OCI-LY7 (cell line): ENCODE measurements around the gene PKDCC. TPM values are rescaled to one million over a fixed set of nuclear protein-coding genes. Genes with fewer than 3 reads are reported as not detected.
A peak's percentile ranks its signal among the peaks of the same experiment; 100 is the strongest.

Source experiments
- BruUV-seq: library from RNA; stranded (reverse); fragments of 400-500 nt; replicated peaks from 2 replicates; lab custom pipeline; 2021; lab: Mats Ljungman, UMichigan
- CTCF ChIA-PET: fragments of 300-600 bp; sonication (Branson Sonifier 250); formaldehyde crosslinking; loops from one replicate; lab custom pipeline; 2022; ENCODE audit warnings: antibody characterized with exemption; ENCODE audit not compliant: unreplicated experiment; lab: Charles Lee
- POLR2A ChIA-PET: fragments of 300-600 bp; sonication (Branson Sonifier 250); formaldehyde crosslinking; loops from one replicate; lab custom pipeline; 2022; ENCODE audit warnings: antibody characterized with exemption; lab: Charles Lee
- DNase-seq: peaks from one replicate; pipeline ENCODE4 v3.0.0-alpha.2; 2015; ENCODE audit warnings: low spot score
- H2AFZ ChIP-seq: fragments of 200-600 bp; sonication (generic), shearing (Covaris generic); 2 replicates; pipeline ENCODE4 v1.6.1; 2014; ENCODE audit warnings: mild to moderate bottlenecking, antibody characterized with exemption, low read length, moderate library complexity
- H3K27ac ChIP-seq: fragments of 200-600 bp; sonication (generic); 2 replicates; pipeline ENCODE4 v1.5.1; 2014; ENCODE audit warnings: mixed run types, low read depth, mild to moderate bottlenecking, moderate library complexity, low read length, inconsistent platforms; ENCODE audit not compliant: poor library complexity, severe bottlenecking
- H3K36me3 ChIP-seq: fragments of 200-600 bp; sonication (generic); 2 replicates; pipeline ENCODE4 v1.6.1; 2014; ENCODE audit warnings: mild to moderate bottlenecking, antibody characterized with exemption, low read length, moderate library complexity, mixed read lengths; ENCODE audit not compliant: insufficient read depth
- H3K4me1 ChIP-seq: fragments of 200-600 bp; sonication (generic); 2 replicates; pipeline ENCODE4 v1.5.1; 2014; ENCODE audit warnings: mild to moderate bottlenecking, low read length; ENCODE audit not compliant: insufficient read depth, poor library complexity, severe bottlenecking
- H3K4me2 ChIP-seq: fragments of 200-600 bp; sonication (generic); 2 replicates; pipeline ENCODE4 v1.6.1; 2014; ENCODE audit warnings: mild to moderate bottlenecking, low read length
- H3K4me3 ChIP-seq: fragments of 200-600 bp; sonication (generic); 2 replicates; pipeline ENCODE4 v1.5.1; 2014; ENCODE audit warnings: mild to moderate bottlenecking, low read depth, low read length; ENCODE audit not compliant: poor library complexity, severe bottlenecking
- H3K79me2 ChIP-seq: fragments of 200-600 bp; sonication (generic); 2 replicates; pipeline ENCODE4 v1.6.1; 2016; ENCODE audit warnings: low read depth, mild to moderate bottlenecking, low read length, moderate library complexity, mixed read lengths; ENCODE audit not compliant: insufficient read depth
- H3K9me2 ChIP-seq: fragments of 200-600 bp; sonication (generic); 2 replicates; pipeline ENCODE4 v1.6.1; 2016; ENCODE audit warnings: mild to moderate bottlenecking, low read length, mixed read lengths; ENCODE audit not compliant: insufficient read depth
- H3K9me3 ChIP-seq: fragments of 200-600 bp; sonication (generic); 2 replicates; pipeline ENCODE4 v1.6.1; 2014; ENCODE audit warnings: mild to moderate bottlenecking, mixed run types, low read length, mixed read lengths
- H4K20me1 ChIP-seq: fragments of 200-600 bp; sonication (generic); 2 replicates; pipeline ENCODE4 v1.6.1; 2014; ENCODE audit warnings: mild to moderate bottlenecking, antibody characterized with exemption, low read length, moderate library complexity, mixed read lengths; ENCODE audit not compliant: insufficient read depth
- CTCF ChIP-seq: fragments of 200-600 bp; sonication (generic); conservative IDR thresholded peaks from 2 replicates; pipeline ENCODE4 v1.5.1; 2014; ENCODE audit warnings: mild to moderate bottlenecking, antibody characterized with exemption, low read length, moderate library complexity, mixed read lengths
- EZH2phosphoT487 ChIP-seq: fragments of 200-600 bp; sonication (generic); IDR thresholded peaks from 2 replicates; pipeline ENCODE4 v1.6.1; 2018; ENCODE audit warnings: low read depth, borderline replicate concordance, mild to moderate bottlenecking, mixed run types, antibody characterized with exemption, low read length, moderate library complexity, mixed read lengths
- intact Hi-C: fragments of 100-400 bp; cut with micrococcal nuclease; formaldehyde crosslinking; loops from one replicate; pipeline ENCODE4 v1.10.0; 2022; ENCODE audit not compliant: unreplicated experiment
- total RNA-seq, 2 experiments: library from RNA; depleted of rRNA in 1 of 2; stranded (reverse); fragments of >200 nt in 1 of 2; shearing (Covaris generic) in 1 of 2; gene quantifications; 2 replicates each; pipeline ENCODE4 v1.2.3, GENCODE V29; 2014 to 2022

The PKDCC gene
- total RNA-seq, 2 experiments from 2014 or later = not detected

- POLR2A ChIA-PET = interaction anchor here (0.6 to 1.6 kb wide), 3 partner anchors 12 to 235 kb away, joined by 3 read pairs; no protein-coding TSS in a partner anchor
- intact Hi-C loops = no loop called here
- BruUV-seq = no TSS peak
Observed at GRCh38 chr2:42094114-42094513, 46.3 kb downstream of the PKDCC start.

GRCh38 chr2:42095923-42096408 lies 48.1 kb downstream of the PKDCC start:
- Histone ChIP-seq H3K9me2 (no peaks in the 10 kb centered on the region), H3K27ac (no peak overlapping the region), H3K4me2 (no peak overlapping the region), H4K20me1 (no peaks in the 10 kb centered on the region), H3K4me1 (peaks cover 22% of the 10 kb centered on the region), H2AFZ (no peak overlapping the region), H3K9me3 (0 out of 2 replicates have a peak, but pooled peaks cover 11% of the 10 kb centered on the region), H3K4me3 (no peak overlapping the region), H3K79me2 (no peaks in the 10 kb centered on the region), H3K36me3 (no peaks in the 10 kb centered on the region; the same call in 1 of the 2 replicates)
- BruUV-seq = no TSS peak
- intact Hi-C loops = loop anchor here (1.0 to 5.0 kb wide), 4 partner anchors 100 to 266 kb away; partner anchors contain the start of gene COX7A2L
- TF ChIP-seq CTCF (peak; percentile 98), EZH2phosphoT487 (no peak)
- peak; percentile 80 for DNase-seq
- ChIA-PET POLR2A (no interaction called here), CTCF (interaction anchor here (0.6 to 2.6 kb wide), 3 partner anchors 10 to 142 kb away, joined by 3 to 8 read pairs (median 3); no protein-coding TSS in a partner anchor)

More at GRCh38 chr2:42094114-42094513, 46.3 kb downstream of the PKDCC start:
- no peaks in the 10 kb centered on the region for H4K20me1 ChIP-seq
- H3K4me1 ChIP-seq = peaks cover 15% of the 10 kb centered on the region
- H3K4me3 ChIP-seq = no peak overlapping the region
- no peaks in the 10 kb centered on the region for H3K9me3 ChIP-seq
- no peak for DNase-seq
- H3K36me3 ChIP-seq = no peaks in the 10 kb centered on the region
- no peak overlapping the region for H3K27ac ChIP-seq
- H3K9me2 ChIP-seq = no peaks in the 10 kb centered on the region
- CTCF ChIA-PET = interaction anchor here (0.8 to 2.6 kb wide), 3 partner anchors 143 to 239 kb away, joined by 3 to 8 read pairs (median 3); no protein-coding TSS in a partner anchor
- no peaks in the 10 kb centered on the region for H3K79me2 ChIP-seq
- no peak for TF ChIP-seq CTCF
- TF ChIP-seq EZH2phosphoT487 = no peak
- H3K4me2 ChIP-seq = no peak overlapping the region
- H2AFZ ChIP-seq = no peak overlapping the region
